SK-N-SH (cell line): Measurements from ENCODE around the gene COL25A1. TPM values are rescaled to one million over a fixed set of nuclear protein-coding genes. Genes with fewer than 3 reads are reported as not detected.

Experiments used
- CTCF ChIA-PET: fragments of 300-600, 350-600 bp; formaldehyde crosslinking; extraction: SDS; loops from one replicate; lab custom pipeline; 2021; lab: Yijun Ruan, JAX
- POLR2A ChIA-PET: fragments of 350-600 bp; sonication (Branson Sonifier 250); formaldehyde crosslinking; extraction: SDS; loops from one replicate; lab custom pipeline; 2020; ENCODE audit warnings: antibody characterized with exemption, inconsistent platforms; lab: Yijun Ruan, JAX
- DNase-seq: peaks from one replicate; pipeline ENCODE4 v3.0.0; 2012
- H2AFZ ChIP-seq: fragments of 200-600 bp; sonication (generic); 2 replicates; pipeline ENCODE4 v1.8.1; 2016; ENCODE audit warnings: antibody characterized with exemption, mild to moderate bottlenecking, low read depth
- H3F3A ChIP-seq: fragments of 200-600 bp; sonication (generic); replicated peaks from 2 replicates; pipeline ENCODE3; 2016; ENCODE audit warnings: antibody characterized with exemption, mild to moderate bottlenecking; ENCODE audit not compliant: insufficient read depth
- H3K27ac ChIP-seq, 2 experiments: fragments of 200-500 bp in 1 of 2; fragments of 200-600 bp in 1 of 2; sonication (Bioruptor generic) in 1 of 2; sonication (generic), shearing (Covaris generic) in 1 of 2; 2 replicates each; pipeline versions ENCODE4 v1.5.1 to v1.6.1; 2014 to 2016; ENCODE audit warnings: low read depth in 2 of 2, inconsistent platforms in 1 of 2, low read length in 1 of 2, mild to moderate bottlenecking in 1 of 2, mixed read lengths in 1 of 2
- H3K27me3 ChIP-seq: fragments of 200-600 bp; sonication (generic), shearing (Covaris generic); 2 replicates; pipeline ENCODE4 v1.6.1; 2016; ENCODE audit warnings: mixed run types; ENCODE audit not compliant: insufficient read depth
- H3K36me3 ChIP-seq, 2 experiments: fragments of 200-500 bp in 1 of 2; fragments of 200-600 bp in 1 of 2; sonication (Bioruptor generic) in 1 of 2; sonication (generic) in 1 of 2; replicated peaks in 1 of 2; 2 replicates each; pipeline versions ENCODE3 to v1.5.1; 2014 to 2016; ENCODE audit warnings: low read length in 1 of 2, mild to moderate bottlenecking in 1 of 2; ENCODE audit not compliant: insufficient read depth in 2 of 2, control insufficient read depth in 1 of 2
- H3K4me1 ChIP-seq, 2 experiments: fragments of 200-500 bp in 1 of 2; fragments of 200-600 bp in 1 of 2; sonication (Bioruptor generic) in 1 of 2; sonication (generic), shearing (Covaris generic) in 1 of 2; 2 replicates each; pipeline versions ENCODE4 v1.5.1 to v1.6.1; 2014 to 2016; ENCODE audit warnings: low read depth in 1 of 2, low read length in 1 of 2, mixed run types in 1 of 2; ENCODE audit not compliant: insufficient read depth in 2 of 2, control insufficient read depth in 1 of 2
- H3K4me2 ChIP-seq: fragments of 200-600 bp; sonication (generic), shearing (Covaris generic); 2 replicates; pipeline ENCODE4 v1.6.1; 2017; ENCODE audit warnings: mixed run types
- H3K4me3 ChIP-seq, 2 experiments: fragments of 200-500 bp in 1 of 2; fragments of 200-600 bp in 1 of 2; sonication (Bioruptor generic) in 1 of 2; sonication (generic), shearing (Covaris generic) in 1 of 2; 2 replicates each; pipeline versions ENCODE4 v1.5.1 to v1.8.1; 2014 to 2016; ENCODE audit warnings: low read depth in 2 of 2, inconsistent platforms in 1 of 2, low read length in 1 of 2, mild to moderate bottlenecking in 1 of 2, mixed read lengths in 1 of 2, moderate library complexity in 1 of 2
- H3K79me2 ChIP-seq: fragments of 200-600 bp; sonication (generic); 2 replicates; pipeline ENCODE4 v1.8.1; 2017; ENCODE audit warnings: mild to moderate bottlenecking; ENCODE audit not compliant: insufficient read depth
- H3K9ac ChIP-seq: fragments of 200-600 bp; sonication (generic); 2 replicates; pipeline ENCODE4 v1.6.1; 2017; ENCODE audit warnings: mixed run types
- H3K9me2 ChIP-seq: fragments of 200-600 bp; sonication (generic); 2 replicates; pipeline ENCODE4 v1.6.1; 2017; ENCODE audit warnings: mixed run types
- H3K9me3 ChIP-seq: fragments of 200-600 bp; sonication (generic); 2 replicates; pipeline ENCODE4 v1.6.1; 2017; ENCODE audit warnings: mixed run types, mild to moderate bottlenecking, moderate library complexity
- H4K20me1 ChIP-seq: fragments of 200-600 bp; sonication (generic); 2 replicates; pipeline ENCODE4 v1.6.1; 2017; ENCODE audit warnings: mild to moderate bottlenecking, mixed run types; ENCODE audit not compliant: insufficient read depth
- CHD2 ChIP-seq: fragments of 150-350 bp; IDR thresholded peaks from 2 replicates; pipeline ENCODE4 v1.6.1; 2018; ENCODE audit warnings: low read length; ENCODE audit not compliant: partially characterized antibody
- ELF1 ChIP-seq: IDR thresholded peaks from 2 replicates; pipeline ENCODE4 v1.4.0; 2012
- EZH2phosphoT487 ChIP-seq: fragments of 200-600 bp; sonication (generic); IDR thresholded peaks from 2 replicates; pipeline ENCODE4 v1.6.1; 2017; ENCODE audit warnings: low read depth, mixed run types, mild to moderate bottlenecking, antibody characterized with exemption, moderate library complexity, borderline replicate concordance
- FOSL2 ChIP-seq: IDR thresholded peaks from 2 replicates; pipeline ENCODE4 v1.4.0; 2012; ENCODE audit warnings: low read depth, mild to moderate bottlenecking, moderate library complexity, borderline replicate concordance
- FOXJ3 ChIP-seq: sonication (generic); formaldehyde crosslinking; IDR thresholded peaks from 2 replicates; pipeline ENCODE4 v1.5.1; 2020; ENCODE audit warnings: mild to moderate bottlenecking, missing genetic modification reagents
- FOXM1 ChIP-seq: IDR thresholded peaks from 2 replicates; pipeline ENCODE4 v1.4.0; 2012; ENCODE audit warnings: low read depth, mild to moderate bottlenecking
- JUND ChIP-seq: IDR thresholded peaks from 2 replicates; pipeline ENCODE4 v1.4.0; 2012
- MXI1 ChIP-seq: IDR thresholded peaks from 2 replicates; pipeline ENCODE4 v1.6.1; 2012; ENCODE audit warnings: mild to moderate bottlenecking, low read depth, low read length, improper control_type of control experiment
- NFIC ChIP-seq: IDR thresholded peaks from 2 replicates; pipeline ENCODE4 v1.4.0; 2012; ENCODE audit warnings: borderline replicate concordance
- RAD21 ChIP-seq: IDR thresholded peaks from 2 replicates; pipeline ENCODE4 v1.6.1; 2012; ENCODE audit warnings: mild to moderate bottlenecking, low read length
- RCOR1 ChIP-seq: fragments of 150-350 bp; IDR thresholded peaks from 2 replicates; pipeline ENCODE4 v1.6.1; 2017; ENCODE audit warnings: antibody characterized with exemption, low read length
- RFX5 ChIP-seq: IDR thresholded peaks from 2 replicates; pipeline ENCODE4 v1.6.1; 2012; ENCODE audit warnings: mild to moderate bottlenecking, improper control_type of control experiment, low read length
- RXRA ChIP-seq: IDR thresholded peaks from 2 replicates; pipeline ENCODE4 v1.4.0; 2012; ENCODE audit warnings: low read depth, mild to moderate bottlenecking, borderline replicate concordance
- SMC3 ChIP-seq: IDR thresholded peaks from 2 replicates; pipeline ENCODE4 v1.6.1; 2012; ENCODE audit warnings: low read depth, low read length, improper control_type of control experiment
- TAF1 ChIP-seq: IDR thresholded peaks from 2 replicates; pipeline ENCODE4 v1.6.1; 2012; ENCODE audit warnings: low read depth, mild to moderate bottlenecking, low read length, moderate library complexity, borderline replicate concordance
- WGBS: methylation state at CpG from one replicate; pipeline ENCODE4 v1.1.6; 2017; ENCODE audit warnings: low lambda C conversion rate; 5-methylcytosine and 5-hydroxymethylcytosine counted together
- polyA plus RNA-seq, 3 experiments: library from polyadenylated mRNA; depleted of rRNA; stranded (reverse); fragments of >200 nt; gene quantifications; 2 replicates each; pipeline ENCODE4 v1.2.3, GENCODE V29; 2012
- TF ChIP-seq, protein P1 (sequence below): IDR thresholded peaks from 2 replicates; pipeline ENCODE4; 2012
- TF ChIP-seq, protein P2 (sequence below): fragments of 200-600 bp; sonication (generic); IDR thresholded peaks from 2 replicates; pipeline ENCODE4 v1.6.1; 2017; ENCODE audit warnings: antibody characterized with exemption, mild to moderate bottlenecking, moderate library complexity
- TF ChIP-seq, protein P3 (sequence below): IDR thresholded peaks from 2 replicates; pipeline ENCODE4 v1.4.0; 2012; ENCODE audit warnings: low read depth
- TF ChIP-seq, protein P4 (sequence below): IDR thresholded peaks from 2 replicates; pipeline ENCODE4 v1.6.1; 2012; ENCODE audit warnings: mild to moderate bottlenecking, low read depth, low read length, moderate library complexity

COL25A1 gene
- polyA plus RNA-seq, 1 of the 3 experiments (the other 2 are of a cell fraction), result not detected

DNA sequence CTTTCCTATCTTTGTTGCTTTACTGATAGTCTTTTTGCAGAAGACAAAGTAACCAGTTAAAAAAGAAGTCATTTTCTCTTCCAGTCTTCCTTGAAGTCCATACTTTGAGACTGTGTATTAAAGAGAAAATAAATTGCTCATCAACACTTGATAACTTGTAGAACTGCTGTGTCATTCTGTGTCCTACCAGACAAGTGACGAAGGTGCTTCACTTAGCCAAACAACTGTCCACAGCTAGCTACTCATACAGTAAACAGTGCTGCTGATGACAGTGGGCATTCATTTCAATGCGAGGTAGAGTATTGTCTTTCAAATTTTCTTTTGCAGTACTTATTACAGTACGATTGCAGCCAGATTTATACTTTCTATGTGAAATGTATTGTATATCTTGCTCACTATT is 11.5 kb downstream of the COL25A1 start:
- Histone ChIP-seq H3F3A (no peaks in the 10 kb centered on the region), H3K27me3 (no peaks in the 10 kb centered on the region), H3K9me3 (no peaks in the 10 kb centered on the region), H2AFZ (no peak overlapping the region), H3K9me2 (no peaks in the 10 kb centered on the region), H3K36me3 (no peaks in the 10 kb centered on the region), H3K27ac (no peak overlapping the region), H4K20me1 (no peaks in the 10 kb centered on the region), H3K4me1 (peaks cover 0 to 15% of the 10 kb centered on the region in 2 experiments; a peak in 1 of 4 replicates), H3K4me2 (no peak overlapping the region), H3K79me2 (no peaks in the 10 kb centered on the region), H3K4me3 (no peak overlapping the region), H3K9ac (no peak overlapping the region)
- WGBS, result 3% methylated on average over 3 of the region's 3 CpGs
- TF ChIP-seq TAF1 (no peak), RFX5 (no peak)
- DNase-seq, result no peak
- POLR2A ChIA-PET, result no interaction called here
- CTCF ChIA-PET, result no interaction called here

DNA sequence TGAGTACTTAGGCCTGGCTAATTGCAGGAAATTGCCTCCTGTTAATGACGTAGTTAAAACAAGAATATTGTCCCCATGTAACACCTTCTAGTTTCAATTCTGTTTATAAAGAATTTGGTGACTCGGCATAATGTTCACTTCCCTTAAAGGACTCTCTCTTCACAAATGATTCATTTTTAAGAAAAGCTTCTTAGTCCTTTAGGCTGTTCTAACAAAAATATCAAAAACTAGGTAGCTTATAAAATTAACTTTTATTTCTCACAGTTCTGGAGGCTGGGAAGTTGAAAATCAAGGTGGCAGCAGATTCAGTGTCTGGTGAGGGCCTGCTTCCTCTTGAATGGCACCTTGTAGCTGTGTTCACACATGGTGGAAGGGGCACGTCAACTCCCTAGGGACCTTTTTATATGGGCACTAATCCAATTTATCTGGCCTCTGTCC is 23.8 kb downstream of the COL25A1 start:
- 15% methylated on average over 3 of the region's 3 CpGs for WGBS
- Histone ChIP-seq H3K4me1 (no peaks in the 10 kb centered on the region), H3K9me3 (no peaks in the 10 kb centered on the region), H3K4me2 (no peak overlapping the region), H3K36me3 (no peaks in the 10 kb centered on the region), H2AFZ (no peak overlapping the region), H3K27me3 (no peaks in the 10 kb centered on the region; the same call in none of the 2 replicates), H3F3A (no peaks in the 10 kb centered on the region), H4K20me1 (no peaks in the 10 kb centered on the region), H3K9ac (no peak overlapping the region), H3K27ac (no peak overlapping the region), H3K79me2 (no peaks in the 10 kb centered on the region), H3K4me3 (no peak overlapping the region), H3K9me2 (no peaks in the 10 kb centered on the region)
- DNase-seq, result no peak
- ChIA-PET CTCF (interaction anchor here (0.7 kb wide), 1 partner anchor 56 kb away, joined by 3 read pairs; no protein-coding TSS in a partner anchor), POLR2A (no interaction called here)
- TF ChIP-seq CHD2 (no peak), RXRA (no peak), ELF1 (no peak), RFX5 (no peak), RCOR1 (no peak), JUND (no peak), NFIC (no peak), FOXJ3 (CRISPR knock-in tag) (no peak), FOXM1 (no peak), SMC3 (no peak), RAD21 (no peak), FOSL2 (no peak), EZH2phosphoT487 (no peak), MXI1 (no peak)
- TF ChIP-seq, protein P1, sequence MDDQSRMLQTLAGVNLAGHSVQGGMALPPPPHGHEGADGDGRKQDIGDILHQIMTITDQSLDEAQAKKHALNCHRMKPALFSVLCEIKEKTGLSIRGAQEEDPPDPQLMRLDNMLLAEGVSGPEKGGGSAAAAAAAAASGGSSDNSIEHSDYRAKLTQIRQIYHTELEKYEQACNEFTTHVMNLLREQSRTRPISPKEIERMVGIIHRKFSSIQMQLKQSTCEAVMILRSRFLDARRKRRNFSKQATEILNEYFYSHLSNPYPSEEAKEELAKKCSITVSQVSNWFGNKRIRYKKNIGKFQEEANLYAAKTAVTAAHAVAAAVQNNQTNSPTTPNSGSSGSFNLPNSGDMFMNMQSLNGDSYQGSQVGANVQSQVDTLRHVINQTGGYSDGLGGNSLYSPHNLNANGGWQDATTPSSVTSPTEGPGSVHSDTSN, result no peak
- TF ChIP-seq, protein P2, sequence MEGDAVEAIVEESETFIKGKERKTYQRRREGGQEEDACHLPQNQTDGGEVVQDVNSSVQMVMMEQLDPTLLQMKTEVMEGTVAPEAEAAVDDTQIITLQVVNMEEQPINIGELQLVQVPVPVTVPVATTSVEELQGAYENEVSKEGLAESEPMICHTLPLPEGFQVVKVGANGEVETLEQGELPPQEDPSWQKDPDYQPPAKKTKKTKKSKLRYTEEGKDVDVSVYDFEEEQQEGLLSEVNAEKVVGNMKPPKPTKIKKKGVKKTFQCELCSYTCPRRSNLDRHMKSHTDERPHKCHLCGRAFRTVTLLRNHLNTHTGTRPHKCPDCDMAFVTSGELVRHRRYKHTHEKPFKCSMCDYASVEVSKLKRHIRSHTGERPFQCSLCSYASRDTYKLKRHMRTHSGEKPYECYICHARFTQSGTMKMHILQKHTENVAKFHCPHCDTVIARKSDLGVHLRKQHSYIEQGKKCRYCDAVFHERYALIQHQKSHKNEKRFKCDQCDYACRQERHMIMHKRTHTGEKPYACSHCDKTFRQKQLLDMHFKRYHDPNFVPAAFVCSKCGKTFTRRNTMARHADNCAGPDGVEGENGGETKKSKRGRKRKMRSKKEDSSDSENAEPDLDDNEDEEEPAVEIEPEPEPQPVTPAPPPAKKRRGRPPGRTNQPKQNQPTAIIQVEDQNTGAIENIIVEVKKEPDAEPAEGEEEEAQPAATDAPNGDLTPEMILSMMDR, result no peak
- TF ChIP-seq, protein P3, sequence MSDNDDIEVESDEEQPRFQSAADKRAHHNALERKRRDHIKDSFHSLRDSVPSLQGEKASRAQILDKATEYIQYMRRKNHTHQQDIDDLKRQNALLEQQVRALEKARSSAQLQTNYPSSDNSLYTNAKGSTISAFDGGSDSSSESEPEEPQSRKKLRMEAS, result no peak
- TF ChIP-seq, protein P4, sequence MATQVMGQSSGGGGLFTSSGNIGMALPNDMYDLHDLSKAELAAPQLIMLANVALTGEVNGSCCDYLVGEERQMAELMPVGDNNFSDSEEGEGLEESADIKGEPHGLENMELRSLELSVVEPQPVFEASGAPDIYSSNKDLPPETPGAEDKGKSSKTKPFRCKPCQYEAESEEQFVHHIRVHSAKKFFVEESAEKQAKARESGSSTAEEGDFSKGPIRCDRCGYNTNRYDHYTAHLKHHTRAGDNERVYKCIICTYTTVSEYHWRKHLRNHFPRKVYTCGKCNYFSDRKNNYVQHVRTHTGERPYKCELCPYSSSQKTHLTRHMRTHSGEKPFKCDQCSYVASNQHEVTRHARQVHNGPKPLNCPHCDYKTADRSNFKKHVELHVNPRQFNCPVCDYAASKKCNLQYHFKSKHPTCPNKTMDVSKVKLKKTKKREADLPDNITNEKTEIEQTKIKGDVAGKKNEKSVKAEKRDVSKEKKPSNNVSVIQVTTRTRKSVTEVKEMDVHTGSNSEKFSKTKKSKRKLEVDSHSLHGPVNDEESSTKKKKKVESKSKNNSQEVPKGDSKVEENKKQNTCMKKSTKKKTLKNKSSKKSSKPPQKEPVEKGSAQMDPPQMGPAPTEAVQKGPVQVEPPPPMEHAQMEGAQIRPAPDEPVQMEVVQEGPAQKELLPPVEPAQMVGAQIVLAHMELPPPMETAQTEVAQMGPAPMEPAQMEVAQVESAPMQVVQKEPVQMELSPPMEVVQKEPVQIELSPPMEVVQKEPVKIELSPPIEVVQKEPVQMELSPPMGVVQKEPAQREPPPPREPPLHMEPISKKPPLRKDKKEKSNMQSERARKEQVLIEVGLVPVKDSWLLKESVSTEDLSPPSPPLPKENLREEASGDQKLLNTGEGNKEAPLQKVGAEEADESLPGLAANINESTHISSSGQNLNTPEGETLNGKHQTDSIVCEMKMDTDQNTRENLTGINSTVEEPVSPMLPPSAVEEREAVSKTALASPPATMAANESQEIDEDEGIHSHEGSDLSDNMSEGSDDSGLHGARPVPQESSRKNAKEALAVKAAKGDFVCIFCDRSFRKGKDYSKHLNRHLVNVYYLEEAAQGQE, result no peak
